ENCODE results near the gene SLC1A2. TPM values are rescaled to one million over a fixed set of nuclear protein-coding genes. Genes with fewer than 3 reads are reported as not detected.

Gene SLC1A2
- total RNA-seq, 2 donors from 2014 or later, result 1.9 to 2.9 TPM

- intact Hi-C loops (cut with DNase I), result no loop called here
- no peak for DNase-seq (ENCODE audit: low spot score)
These were observed 32.0 kb downstream of the SLC1A2 start for GRCh38 chr11:35387111-35387982.

DNA sequence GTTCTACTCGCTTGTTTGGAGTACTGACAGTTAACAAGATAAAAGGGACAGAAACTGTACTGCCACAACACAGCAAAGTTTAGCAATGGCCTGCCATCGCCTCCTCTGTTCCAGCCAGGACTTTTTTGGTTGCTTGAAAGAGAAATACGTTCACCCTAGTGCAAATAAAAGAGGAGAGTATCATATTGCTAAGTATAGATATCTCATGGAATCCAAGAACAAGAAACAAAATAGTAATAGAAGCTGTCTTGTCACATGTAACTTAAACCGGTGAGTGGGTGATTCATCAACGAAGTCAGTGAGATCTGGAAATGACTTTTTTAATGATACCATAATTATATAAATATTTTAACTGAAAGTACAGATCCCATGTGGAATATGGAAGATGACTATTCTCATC is 35.4 kb downstream of the SLC1A2 start:
- DNase-seq (ENCODE audit: low spot score), result no peak
- intact Hi-C loops (cut with DNase I), result no loop called here

GRCh38 chr11:35381709-35382322 is 37.5 kb downstream of the SLC1A2 start:
- intact Hi-C loops (cut with DNase I), result no loop called here
- no peak for DNase-seq (ENCODE audit: low spot score)

- intact Hi-C loops (cut with DNase I), result no loop called here
- no peak for DNase-seq (ENCODE audit: low spot score)
These were observed 38.8 kb downstream of the SLC1A2 start for GRCh38 chr11:35380603-35381002.

- intact Hi-C loops (cut with DNase I), result no loop called here
- DNase-seq (ENCODE audit: low spot score), result no peak
These were observed 42.1 kb downstream of the SLC1A2 start for GRCh38 chr11:35377262-35377661.

DNA sequence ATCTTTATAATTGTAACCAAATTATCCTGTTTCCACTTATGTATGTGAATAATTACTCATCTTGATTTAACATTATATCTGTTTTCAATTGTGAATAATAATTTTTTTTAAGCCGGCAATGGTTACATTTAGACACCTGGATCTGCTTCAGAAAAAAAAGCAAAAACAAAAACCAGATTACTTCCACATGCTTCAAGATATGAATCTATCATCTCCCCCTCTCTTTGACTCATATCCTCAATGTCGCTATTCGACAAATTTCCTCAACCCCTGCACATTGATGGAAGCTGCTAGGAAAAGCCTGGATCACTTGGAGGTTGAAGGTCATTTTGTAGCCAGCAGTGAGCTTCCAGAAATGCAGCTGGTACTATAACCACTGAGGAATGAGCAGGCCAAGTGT is 42.7 kb downstream of the SLC1A2 start:
- intact Hi-C loops (cut with DNase I), result no loop called here
- DNase-seq (ENCODE audit: low spot score), result no peak

DNA sequence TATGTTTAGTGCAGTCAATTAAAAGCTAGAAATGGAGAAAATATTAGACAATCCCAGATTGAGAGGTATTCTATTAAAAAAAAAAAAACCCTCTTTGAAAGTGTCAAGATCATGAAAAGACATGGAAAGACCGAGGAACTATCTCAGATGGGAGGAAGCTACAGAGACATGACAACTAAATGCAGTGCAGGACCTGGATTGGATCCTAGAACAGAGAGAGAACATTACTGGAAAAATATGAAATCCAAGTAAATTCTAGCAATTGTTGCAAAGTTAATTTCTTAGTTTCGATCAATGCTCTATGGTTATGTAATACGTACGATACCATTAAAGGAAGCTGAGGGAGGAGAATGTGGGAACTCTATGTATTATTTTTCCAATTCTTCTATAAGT is 43.2 kb downstream of the SLC1A2 start:
- intact Hi-C loops (cut with DNase I), result no loop called here
- DNase-seq (ENCODE audit: low spot score), result no peak

DNA sequence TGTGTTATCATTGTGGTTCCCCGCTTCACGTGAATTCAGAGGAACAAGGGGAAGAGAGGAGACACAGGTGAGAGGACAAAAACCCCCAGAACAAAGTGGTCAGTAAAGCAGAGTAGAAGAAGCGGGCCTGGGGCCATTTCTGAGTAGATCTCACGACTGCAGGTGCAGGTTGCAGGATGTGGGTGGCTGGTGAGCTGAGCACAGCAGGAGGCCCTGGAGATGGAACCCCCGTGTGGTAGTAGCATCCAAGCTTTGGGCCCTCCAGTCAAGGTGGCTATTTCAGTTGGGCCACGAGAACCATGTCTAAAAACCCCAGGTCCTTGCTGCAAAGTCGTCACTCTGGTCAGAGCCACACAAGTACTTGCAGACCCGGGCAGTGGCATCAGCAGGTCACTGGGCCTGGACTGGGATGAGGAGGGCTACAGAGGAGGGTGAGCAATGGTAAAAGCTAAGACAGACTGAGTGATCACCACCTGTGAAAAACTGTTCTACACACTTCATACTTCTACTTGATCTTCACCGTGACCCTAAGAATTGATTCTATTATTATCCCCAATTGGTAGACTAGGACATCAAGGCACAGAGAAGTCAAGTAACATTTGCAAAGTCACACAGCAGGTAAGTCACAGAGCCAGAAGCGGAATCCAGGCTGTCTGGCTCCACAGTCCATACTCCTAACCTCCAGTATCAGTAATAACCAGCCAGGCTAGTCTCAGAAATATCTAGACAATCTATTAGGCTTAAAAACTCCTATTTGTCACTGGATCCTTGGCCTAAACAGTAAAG is 43.8 kb downstream of the SLC1A2 start:
- DNase-seq (ENCODE audit: low spot score), result no peak
- intact Hi-C loops (cut with DNase I), result no loop called here

GRCh38 chr11:35373284-35373933 is 45.9 kb downstream of the SLC1A2 start:
- intact Hi-C loops (cut with DNase I), result no loop called here
- no peak for DNase-seq (ENCODE audit: low spot score)

GRCh38 chr11:35372565-35373283 is 46.6 kb downstream of the SLC1A2 start:
- no peak for DNase-seq (ENCODE audit: low spot score)
- intact Hi-C loops (cut with DNase I), result no loop called here

DNA sequence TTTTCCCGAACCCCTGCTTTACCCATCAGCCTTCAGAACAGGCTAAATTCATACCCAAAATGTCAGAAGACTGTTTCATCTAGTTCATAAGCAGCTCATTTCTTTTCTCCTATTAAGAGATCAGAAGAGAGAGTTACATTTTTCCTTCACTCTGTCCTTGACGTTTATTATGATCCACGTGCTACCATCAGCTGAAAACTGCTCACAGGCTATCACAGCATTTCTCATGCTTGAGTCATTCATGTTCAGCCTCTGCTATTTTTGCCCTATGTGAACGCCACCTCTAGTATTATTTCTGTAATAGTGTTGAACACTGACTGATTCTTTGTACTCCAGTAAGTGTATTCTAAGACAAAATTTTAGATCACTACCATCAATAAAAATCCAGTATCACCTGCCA is 51.9 kb downstream of the SLC1A2 start:
- intact Hi-C loops (cut with DNase I), result loop anchor here (10.0 kb wide), 2 partner anchors 193 to 1303 kb away; no protein-coding TSS in a partner anchor
- DNase-seq (ENCODE audit: low spot score), result no peak

GRCh38 chr11:35366798-35367197 is 52.6 kb downstream of the SLC1A2 start:
- intact Hi-C loops (cut with DNase I), result loop anchor here (10.0 kb wide), 2 partner anchors 192 to 1302 kb away; no protein-coding TSS in a partner anchor
- no peak for DNase-seq (ENCODE audit: low spot score)

GRCh38 chr11:35365961-35366360 is 53.4 kb downstream of the SLC1A2 start:
- DNase-seq (ENCODE audit: low spot score), result no peak
- intact Hi-C loops (cut with DNase I), result loop anchor here (10.0 kb wide), 2 partner anchors 191 to 1301 kb away; no protein-coding TSS in a partner anchor

DNA sequence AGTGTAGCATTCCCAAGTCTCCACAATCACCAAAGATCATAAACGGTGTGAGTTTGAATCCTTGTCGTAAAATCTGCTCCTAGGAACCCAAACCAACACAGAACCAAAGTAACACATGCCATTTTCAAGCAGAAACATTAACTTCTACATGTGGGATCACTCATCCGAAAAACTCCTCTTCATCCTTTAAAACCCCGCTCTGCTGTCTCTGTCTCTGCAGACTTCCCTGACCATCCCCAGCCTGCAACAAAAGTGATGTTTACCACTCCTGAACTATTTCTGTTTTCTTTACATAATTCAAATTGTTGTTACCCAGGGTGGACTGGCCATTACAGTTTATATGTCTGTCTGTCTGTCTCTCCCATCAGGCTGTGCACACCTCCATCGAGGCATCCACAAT is 54.0 kb downstream of the SLC1A2 start:
- intact Hi-C loops (cut with DNase I), result loop anchor here (10.0 kb wide), 2 partner anchors 191 to 1301 kb away; no protein-coding TSS in a partner anchor

DNA sequence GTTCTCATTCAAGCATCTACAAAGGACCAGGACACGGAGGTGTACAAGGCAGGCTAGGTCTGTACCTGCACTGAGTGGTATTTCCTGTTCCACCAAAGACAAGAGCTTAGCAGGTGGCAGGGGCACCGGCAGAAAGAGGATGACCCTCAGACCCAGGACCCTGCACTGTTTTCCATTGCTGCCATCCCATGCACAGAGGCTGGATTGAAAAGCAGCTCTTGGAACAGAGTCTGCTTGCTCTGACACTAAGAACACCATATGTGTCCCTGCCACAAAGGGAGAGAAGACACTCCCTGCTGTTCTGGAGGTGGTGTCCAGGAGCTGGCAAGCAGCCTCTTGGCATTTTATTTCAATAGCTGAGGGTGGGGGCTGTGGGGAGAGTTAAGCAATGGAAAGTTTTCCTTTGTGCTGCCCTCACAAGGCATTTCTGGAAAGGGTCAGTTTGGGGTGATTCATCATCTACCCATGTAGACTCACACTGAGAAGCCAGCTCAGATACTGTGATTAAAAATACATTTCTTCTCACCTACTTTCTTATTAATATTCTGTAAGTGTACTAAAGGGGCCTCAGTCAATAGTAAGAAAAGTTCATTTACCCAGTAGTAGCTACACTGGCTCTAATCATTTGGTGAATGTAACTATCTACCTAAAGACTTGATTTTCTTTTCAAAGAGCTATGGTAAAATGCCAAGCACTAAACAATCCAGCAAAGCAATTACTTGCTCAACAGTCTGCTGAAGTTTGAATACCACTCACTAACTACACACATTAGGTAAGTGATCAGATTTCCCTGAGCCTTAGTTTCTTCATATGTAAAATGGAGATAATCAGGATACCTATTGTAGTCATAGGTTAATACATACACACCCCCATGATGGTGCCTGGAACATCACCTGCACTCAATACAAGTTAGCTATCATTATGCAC is 55.2 kb downstream of the SLC1A2 start:
- peak; percentile 90 for DNase-seq (ENCODE audit: low spot score)
- intact Hi-C loops (cut with DNase I), result loop anchor here (1.0 to 10.0 kb wide), 4 partner anchors 39 to 1299 kb away; no protein-coding TSS in a partner anchor

More for the DNA sequence above, 54.0 kb downstream of the SLC1A2 start:
- DNase-seq (ENCODE audit: low spot score), result no peak

- intact Hi-C loops (cut with DNase I), result loop anchor here (5.0 to 10.0 kb wide), 3 partner anchors 81 to 1299 kb away; no protein-coding TSS in a partner anchor
- DNase-seq (ENCODE audit: low spot score), result peak; percentile 82
These were observed 56.0 kb downstream of the SLC1A2 start for GRCh38 chr11:35363246-35363801.

DNA sequence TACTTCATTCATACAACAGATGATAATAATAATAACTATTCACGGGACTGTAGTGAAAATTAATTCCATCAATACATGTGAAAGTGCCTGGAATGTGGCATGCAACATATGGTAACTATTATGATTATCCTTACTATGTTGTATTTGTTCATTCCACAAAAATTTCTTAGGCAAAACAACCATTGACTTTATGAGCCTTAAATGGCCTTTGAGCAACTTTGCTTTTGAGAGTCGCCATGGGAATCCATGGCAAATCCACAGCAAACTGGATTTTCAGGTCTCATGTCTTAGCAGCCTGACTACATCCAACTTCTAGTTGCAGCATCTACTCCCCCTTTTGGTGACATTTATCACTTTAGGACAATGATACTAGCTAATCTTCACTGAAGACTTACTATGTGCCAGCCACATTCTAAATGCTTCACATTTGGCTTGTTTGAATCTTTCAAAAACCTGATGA is 56.8 kb downstream of the SLC1A2 start:
- intact Hi-C loops (cut with DNase I), result loop anchor here (5.0 to 10.0 kb wide), 3 partner anchors 80 to 1298 kb away; no protein-coding TSS in a partner anchor
- no peak for DNase-seq (ENCODE audit: low spot score)
